ENCODE results near the gene MMP14. TPM values are rescaled to one million over a fixed set of nuclear protein-coding genes. Genes with fewer than 3 reads are reported as not detected.

MMP14 gene
- total RNA-seq, 2 experiments from 2014 or later = 1.9 to 3.1 TPM

- no peak for ATAC-seq
- POLR2A ChIA-PET = interaction anchor here (0.6 to 1.1 kb wide), 2 partner anchors 100 to 313 kb away, joined by 3 read pairs; no protein-coding TSS in a partner anchor
- peak; percentile 28 for TF ChIP-seq CTCF (IDR thresholded peaks at IDR 0.05)
- peaks cover 6% of the 10 kb centered on the region for H3K4me1 Mint-ChIP-seq (ENCODE audit: low read depth)
- intact Hi-C loops (cut with micrococcal nuclease) = no loop called here
- DNase-seq = peak; percentile 33
- H3K36me3 Mint-ChIP-seq (ENCODE audit: low read depth) = no peaks in the 10 kb centered on the region
- H3K4me3 Mint-ChIP-seq = no peak overlapping the region
- no peak overlapping the region for H3K27ac Mint-ChIP-seq
- CTCF ChIA-PET = interaction anchor here (0.7 to 20.8 kb wide), 8 partner anchors 6 to 37 kb away, joined by 3 to 469 read pairs (median 4); partner anchors contain the start of genes LRP10, MMP14, MRPL52 and REM2
- H3K27me3 Mint-ChIP-seq = peaks cover 10% of the 10 kb centered on the region
- no peaks in the 10 kb centered on the region for H3K9me3 Mint-ChIP-seq
Observed at GRCh38 chr14:22865424-22866405, 29.3 kb downstream of the MMP14 start.

- ChIA-PET CTCF (interaction anchor here (1.4 to 20.8 kb wide), 2 partner anchors 8 to 38 kb away, joined by 3 to 469 read pairs; partner anchors contain the start of genes MMP14 and MRPL52), POLR2A (interaction anchor here (0.6 to 1.1 kb wide), 2 partner anchors 101 to 314 kb away, joined by 3 read pairs; no protein-coding TSS in a partner anchor)
- Mint-ChIP-seq H3K27ac (no peak overlapping the region), H3K36me3 (ENCODE audit: low read depth) (no peaks in the 10 kb centered on the region), H3K9me3 (no peaks in the 10 kb centered on the region), H3K27me3 (peaks cover 4% of the 10 kb centered on the region), H3K4me1 (ENCODE audit: low read depth) (peaks cover 12% of the 10 kb centered on the region), H3K4me3 (no peak overlapping the region)
- intact Hi-C loops (cut with micrococcal nuclease) = no loop called here
- no peak for TF ChIP-seq CTCF (IDR thresholded peaks at IDR 0.05)
- ATAC-seq = no peak
- DNase-seq = no peak
Observed at GRCh38 chr14:22866874-22867273, 30.5 kb downstream of the MMP14 start.

- peaks cover 8% of the 10 kb centered on the region for H3K36me3 Mint-ChIP-seq (ENCODE audit: low read depth)
- no peak for ATAC-seq
- H3K4me3 Mint-ChIP-seq = peak overlapping the region; percentile 93
- H3K27ac Mint-ChIP-seq = peak overlapping the region; percentile 100
- H3K4me1 Mint-ChIP-seq (ENCODE audit: low read depth) = peaks cover 25% of the 10 kb centered on the region
- no peak for TF ChIP-seq CTCF (IDR thresholded peaks at IDR 0.05)
- no peak for DNase-seq
- no peaks in the 10 kb centered on the region for H3K27me3 Mint-ChIP-seq
- CTCF ChIA-PET = interaction anchor here (0.6 to 6.2 kb wide), 19 partner anchors 10 to 314 kb away, joined by 3 to 187 read pairs (median 5); partner anchors contain the start of gene REM2
- no peaks in the 10 kb centered on the region for H3K9me3 Mint-ChIP-seq
- intact Hi-C loops (cut with micrococcal nuclease) = loop anchor here (5.0 kb wide), 1 partner anchor 46 kb away; the partner anchor contains the start of gene RBM23
- POLR2A ChIA-PET = interaction anchor here (0.6 to 4.2 kb wide), 15 partner anchors 11 to 339 kb away, joined by 3 to 16 read pairs (median 5); partner anchors contain the start of genes HAUS4, PRMT5, RBM23 and REM2
Observed at GRCh38 chr14:22870811-22871223, 34.4 kb downstream of the MMP14 start.

GRCh38 chr14:22871224-22872032 lies 35.0 kb downstream of the MMP14 start, which contains the start of gene LRP10:
TSS of gene LRP10 (plus strand) at chr14:22871740. CDS start at chr14:22872304, 564 bp downstream.
- intact Hi-C loops (cut with micrococcal nuclease) = loop anchor here (5.0 kb wide), 1 partner anchor 46 kb away; the partner anchor contains the start of gene RBM23
- no peak for TF ChIP-seq CTCF (IDR thresholded peaks at IDR 0.05)
- Mint-ChIP-seq H3K36me3 (ENCODE audit: low read depth) (peaks cover 11% of the 10 kb centered on the region), H3K4me1 (ENCODE audit: low read depth) (peaks cover 25% of the 10 kb centered on the region), H3K27me3 (no peaks in the 10 kb centered on the region), H3K27ac (peak within 1 kb of the TSS; percentile 100), H3K9me3 (no peaks in the 10 kb centered on the region), H3K4me3 (peak within 1 kb of the TSS; percentile 93)
- POLR2A ChIA-PET = interaction anchor here (0.6 to 4.2 kb wide), 16 partner anchors 12 to 340 kb away, joined by 3 to 16 read pairs (median 4); partner anchors contain the start of genes DAD1, HAUS4, PRMT5 and RBM23
- DNase-seq (peak; percentile 90), ATAC-seq (peak; percentile 83)
- CTCF ChIA-PET = interaction anchor here (0.6 to 6.2 kb wide), 33 partner anchors 10 to 1231 kb away, joined by 3 to 187 read pairs (median 5); partner anchors contain the start of genes HAUS4, OXA1L, PRMT5 and RBM23
